Uterus (tissue), 4 donors: ENCODE data around the gene DRAM1. TPM values are rescaled to one million over a fixed set of nuclear protein-coding genes. Genes with fewer than 3 reads are reported as not detected.
A peak's percentile ranks its signal among the peaks of the same experiment; 100 is the strongest.

Source experiments
- DNase-seq, 2 donors: peaks; one replicate each; pipeline ENCODE4 v3.0.0-alpha.2; 2019 to 2020
- H3K27ac ChIP-seq, 2 donors: fragments of 200-600 bp; sonication (generic); 1 replicate in 1 of 2; 2 replicates in 1 of 2; pipeline ENCODE4 v1.5.1; 2016 to 2018
- H3K27me3 ChIP-seq, 2 donors: fragments of 200-600 bp; sonication (generic); one replicate each; pipeline ENCODE4 v1.5.1; 2018 to 2019; ENCODE audit warnings: control low read depth in 1 of 2
- H3K36me3 ChIP-seq, 2 donors: fragments of 200-600 bp; sonication (generic); one replicate each; pipeline ENCODE4 v1.5.1; 2019; ENCODE audit warnings: control low read depth in 1 of 2
- H3K4me1 ChIP-seq, 2 donors: fragments of 200-600 bp; sonication (generic); one replicate each; pipeline ENCODE4 v1.5.1; 2018 to 2019; ENCODE audit warnings: control low read depth in 1 of 2
- H3K4me3 ChIP-seq, 2 donors: fragments of 200-600 bp; sonication (generic); 1 replicate in 1 of 2; 2 replicates in 1 of 2; pipeline ENCODE4 v1.5.1; 2018 to 2019; ENCODE audit warnings: mild to moderate bottlenecking in 1 of 2
- H3K9me3 ChIP-seq, 2 donors: fragments of 200-600 bp; sonication (generic); one replicate each; pipeline ENCODE4 v1.5.1; 2019; ENCODE audit warnings: control low read depth in 1 of 2
- POLR2A ChIP-seq, 2 donors: fragments of 450-650 bp; IDR thresholded peaks; one replicate each; pipeline ENCODE4 v1.6.1; 2016; ENCODE audit warnings: antibody characterized with exemption in 2 of 2, mild to moderate bottlenecking in 1 of 2, moderate library complexity in 1 of 2
- intact Hi-C: fragments of 100-400 bp; cut with DNase I; formaldehyde crosslinking; loops from one replicate; pipeline ENCODE4 v1.15.1; 2023; ENCODE audit warnings: low total_unique reads
- total RNA-seq, 4 donors: library from RNA; depleted of rRNA in 3 of 4; stranded (reverse); fragments of >200 nt in 3 of 4; gene quantifications; one replicate each; pipeline versions ENCODE4 v1.1.0 to v1.2.4, GENCODE V29; 2014 to 2023
- TF ChIP-seq, protein P1 (sequence below), 4 experiments: fragments of 200-600 bp in 2 of 4; fragments of 450-650 bp in 2 of 4; sonication (generic) in 2 of 4; IDR thresholded peaks; one replicate each; pipeline ENCODE4 v1.5.1; 2016 to 2019; ENCODE audit warnings: antibody characterized with exemption in 4 of 4, mild to moderate bottlenecking in 2 of 4, moderate library complexity in 1 of 4
- donor health status: DM: yes; HTN: yes; CAD: no.

DRAM1 gene
- total RNA-seq, 4 donors from 2014 or later = 2.0 to 25.4 (median 9.9) TPM

DNA sequence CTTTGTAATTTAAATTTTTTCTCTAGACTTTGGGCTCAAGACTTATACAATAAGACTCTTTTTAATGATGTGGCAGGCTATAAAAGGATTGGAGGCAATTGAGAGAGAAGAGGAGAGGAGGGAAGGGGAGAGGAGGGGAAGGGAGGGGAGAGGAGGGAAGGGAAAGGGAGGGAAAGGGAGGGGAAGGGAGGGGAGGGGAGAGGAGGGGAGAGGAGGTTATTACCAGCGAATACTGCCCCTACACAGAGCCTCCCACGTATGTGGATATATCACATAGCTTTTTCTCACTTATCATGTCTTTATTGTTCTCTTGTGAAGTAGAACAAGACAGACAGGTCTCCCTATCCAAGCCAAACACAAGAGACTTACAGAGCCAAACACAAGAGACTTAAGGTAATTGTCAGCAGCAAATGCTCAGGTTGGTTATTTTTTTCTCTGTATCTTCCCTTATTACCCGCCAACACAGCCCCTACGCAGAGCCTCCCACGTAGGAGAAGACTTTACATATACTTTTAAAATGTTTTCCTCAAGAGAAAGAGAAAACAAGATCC, 63.1 kb downstream of the DRAM1 start:
- intact Hi-C loops = no loop called here
- Histone ChIP-seq H3K36me3 (no peaks in the 10 kb centered on the region), H3K27me3 (no peaks in the 10 kb centered on the region), H3K9me3 (no peaks in the 10 kb centered on the region), H3K4me3 (no peak overlapping the region), H3K27ac (peak overlapping the region; percentile 65 to 75), H3K4me1 (peaks cover 3 to 5% of the 10 kb centered on the region in 2 donors)
- TF ChIP-seq, protein P1, sequence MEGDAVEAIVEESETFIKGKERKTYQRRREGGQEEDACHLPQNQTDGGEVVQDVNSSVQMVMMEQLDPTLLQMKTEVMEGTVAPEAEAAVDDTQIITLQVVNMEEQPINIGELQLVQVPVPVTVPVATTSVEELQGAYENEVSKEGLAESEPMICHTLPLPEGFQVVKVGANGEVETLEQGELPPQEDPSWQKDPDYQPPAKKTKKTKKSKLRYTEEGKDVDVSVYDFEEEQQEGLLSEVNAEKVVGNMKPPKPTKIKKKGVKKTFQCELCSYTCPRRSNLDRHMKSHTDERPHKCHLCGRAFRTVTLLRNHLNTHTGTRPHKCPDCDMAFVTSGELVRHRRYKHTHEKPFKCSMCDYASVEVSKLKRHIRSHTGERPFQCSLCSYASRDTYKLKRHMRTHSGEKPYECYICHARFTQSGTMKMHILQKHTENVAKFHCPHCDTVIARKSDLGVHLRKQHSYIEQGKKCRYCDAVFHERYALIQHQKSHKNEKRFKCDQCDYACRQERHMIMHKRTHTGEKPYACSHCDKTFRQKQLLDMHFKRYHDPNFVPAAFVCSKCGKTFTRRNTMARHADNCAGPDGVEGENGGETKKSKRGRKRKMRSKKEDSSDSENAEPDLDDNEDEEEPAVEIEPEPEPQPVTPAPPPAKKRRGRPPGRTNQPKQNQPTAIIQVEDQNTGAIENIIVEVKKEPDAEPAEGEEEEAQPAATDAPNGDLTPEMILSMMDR (IDR thresholded peaks at IDR 0.05) = no peak
- TF ChIP-seq POLR2A (IDR thresholded peaks at IDR 0.05) = no peak
- no peak for DNase-seq

DNA sequence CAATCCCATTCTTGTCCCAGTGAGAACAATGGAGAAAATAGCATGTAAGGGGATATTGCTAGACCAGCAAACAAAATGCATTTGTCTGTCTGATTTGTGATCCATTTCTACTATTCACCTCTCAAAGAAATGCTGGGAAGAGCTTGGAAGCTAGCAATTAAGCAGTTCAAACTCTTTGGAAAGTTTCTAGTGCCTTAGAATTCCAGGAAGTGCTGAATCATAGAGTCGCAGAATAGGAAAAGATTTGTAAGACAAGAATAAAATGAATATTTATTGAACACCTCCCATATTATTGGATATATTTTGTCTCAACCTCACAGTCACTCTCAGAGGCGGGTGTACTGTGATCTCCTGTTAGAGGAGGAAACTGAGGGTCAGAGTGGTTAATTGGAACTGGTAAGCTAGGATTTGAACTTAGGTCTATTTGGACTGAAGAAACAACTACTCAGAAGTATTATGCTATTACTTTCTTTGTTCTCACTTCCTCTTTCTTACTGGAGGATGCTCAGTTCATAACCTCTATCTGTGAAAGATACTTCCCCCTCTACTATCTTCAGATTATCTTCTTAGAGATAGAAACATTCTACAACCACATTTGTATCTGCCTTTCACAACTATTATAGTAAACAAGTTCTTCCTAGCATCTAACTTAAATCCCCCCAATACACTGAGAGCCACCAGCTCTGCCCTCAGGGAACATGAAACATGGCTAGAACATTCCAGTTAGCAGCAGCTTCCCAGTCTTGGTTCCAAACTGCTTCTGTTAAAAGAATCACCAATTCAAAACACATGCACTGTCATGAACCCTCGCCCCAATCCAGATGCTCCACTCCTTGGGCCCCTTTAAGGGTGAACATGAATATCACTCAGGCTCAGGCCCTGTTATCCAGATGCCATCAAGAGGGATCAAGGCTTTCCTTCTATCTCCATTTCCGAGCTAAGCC, 64.2 kb downstream of the DRAM1 start:
- no peaks in the 10 kb centered on the region for H3K27me3 ChIP-seq
- H3K4me3 ChIP-seq = no peak overlapping the region
- no peaks in the 10 kb centered on the region for H3K36me3 ChIP-seq
- H3K4me1 ChIP-seq = peaks cover 3 to 5% of the 10 kb centered on the region in 2 donors
- intact Hi-C loops = no loop called here
- DNase-seq = no peak
- TF ChIP-seq, protein P1 (IDR thresholded peaks at IDR 0.05) = no peak
- TF ChIP-seq POLR2A (IDR thresholded peaks at IDR 0.05) = no peak
- H3K9me3 ChIP-seq = no peaks in the 10 kb centered on the region
- peak overlapping the region; percentile 65 to 75 for H3K27ac ChIP-seq

DNA sequence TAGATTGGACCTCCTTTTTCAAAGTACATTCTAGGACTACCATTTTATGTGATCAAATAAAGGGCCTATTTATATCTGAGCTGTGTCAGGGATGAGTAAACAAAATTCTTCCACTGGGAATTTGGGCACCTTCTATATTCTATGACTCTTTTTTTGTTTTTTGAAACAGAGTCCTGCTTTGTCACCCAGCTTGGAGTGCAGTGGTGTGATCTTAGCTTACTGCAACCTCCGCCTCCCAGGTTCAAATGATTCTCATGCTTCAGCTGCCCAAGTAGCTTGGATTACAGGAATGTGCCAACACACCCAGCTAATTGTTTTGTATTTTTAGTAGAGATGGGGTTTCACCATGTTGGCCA, 64.8 kb downstream of the DRAM1 start:
- intact Hi-C loops = no loop called here
- no peak overlapping the region for H3K27ac ChIP-seq
- H3K4me1 ChIP-seq = peaks cover 3 to 5% of the 10 kb centered on the region in 2 donors
- no peaks in the 10 kb centered on the region for H3K36me3 ChIP-seq
- no peak for DNase-seq
- no peaks in the 10 kb centered on the region for H3K27me3 ChIP-seq
- H3K9me3 ChIP-seq = no peaks in the 10 kb centered on the region
- H3K4me3 ChIP-seq = no peak overlapping the region
- TF ChIP-seq POLR2A (IDR thresholded peaks at IDR 0.05) = no peak
- TF ChIP-seq, protein P1 (IDR thresholded peaks at IDR 0.05) = no peak

DNA sequence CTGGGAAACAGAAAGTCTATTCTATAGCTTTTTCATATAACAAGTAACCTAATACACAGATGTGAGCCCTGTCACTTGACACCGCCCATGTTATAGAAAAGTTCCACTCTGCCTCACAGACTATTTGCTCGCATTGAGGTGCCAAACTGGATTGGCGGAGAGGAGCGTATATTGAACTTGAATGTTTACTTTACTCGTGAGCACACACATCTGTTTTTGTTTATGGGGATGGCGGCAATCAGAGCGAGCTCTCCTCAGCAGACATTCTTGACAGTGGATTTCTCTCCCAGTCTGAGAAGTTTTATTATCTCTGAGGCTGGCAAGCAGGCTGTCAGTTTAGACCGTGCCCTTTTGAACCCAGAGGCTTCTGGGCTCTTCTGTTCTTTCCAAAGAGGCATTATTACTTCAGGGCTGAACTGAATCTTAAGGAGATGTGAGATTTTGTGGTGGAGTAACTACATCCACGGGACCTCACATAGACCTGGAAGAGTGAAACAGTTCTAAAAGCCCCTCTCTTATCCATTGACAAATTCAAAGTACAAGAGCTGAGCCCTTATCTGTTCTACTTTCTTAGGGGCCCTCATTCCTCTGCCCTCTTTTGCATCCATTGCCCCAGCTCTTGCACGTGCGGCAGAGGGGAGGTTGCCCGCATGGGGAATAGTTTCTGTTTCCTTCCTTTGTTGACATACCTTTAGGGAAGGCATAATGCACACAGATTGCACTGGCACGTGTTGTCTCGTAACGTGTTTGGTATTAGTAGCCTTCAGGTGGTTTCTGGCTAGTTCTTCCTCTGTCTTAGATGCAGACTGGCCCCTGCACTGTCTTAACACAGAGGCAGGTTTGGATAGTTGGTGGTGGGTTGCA, 68.2 kb downstream of the DRAM1 start:
- Histone ChIP-seq H3K36me3 (no peaks in the 10 kb centered on the region), H3K4me1 (peaks cover 0 to 3% of the 10 kb centered on the region in 2 donors), H3K27ac (no peak overlapping the region), H3K27me3 (no peaks in the 10 kb centered on the region), H3K4me3 (no peak overlapping the region), H3K9me3 (no peaks in the 10 kb centered on the region)
- intact Hi-C loops = no loop called here
- DNase-seq = no peak
- TF ChIP-seq POLR2A (IDR thresholded peaks at IDR 0.05) = no peak
- TF ChIP-seq, protein P1 (IDR thresholded peaks at IDR 0.05) = no peak
